Measurements from ENCODE around the gene H1-8.

The H1-8 gene

DNA sequence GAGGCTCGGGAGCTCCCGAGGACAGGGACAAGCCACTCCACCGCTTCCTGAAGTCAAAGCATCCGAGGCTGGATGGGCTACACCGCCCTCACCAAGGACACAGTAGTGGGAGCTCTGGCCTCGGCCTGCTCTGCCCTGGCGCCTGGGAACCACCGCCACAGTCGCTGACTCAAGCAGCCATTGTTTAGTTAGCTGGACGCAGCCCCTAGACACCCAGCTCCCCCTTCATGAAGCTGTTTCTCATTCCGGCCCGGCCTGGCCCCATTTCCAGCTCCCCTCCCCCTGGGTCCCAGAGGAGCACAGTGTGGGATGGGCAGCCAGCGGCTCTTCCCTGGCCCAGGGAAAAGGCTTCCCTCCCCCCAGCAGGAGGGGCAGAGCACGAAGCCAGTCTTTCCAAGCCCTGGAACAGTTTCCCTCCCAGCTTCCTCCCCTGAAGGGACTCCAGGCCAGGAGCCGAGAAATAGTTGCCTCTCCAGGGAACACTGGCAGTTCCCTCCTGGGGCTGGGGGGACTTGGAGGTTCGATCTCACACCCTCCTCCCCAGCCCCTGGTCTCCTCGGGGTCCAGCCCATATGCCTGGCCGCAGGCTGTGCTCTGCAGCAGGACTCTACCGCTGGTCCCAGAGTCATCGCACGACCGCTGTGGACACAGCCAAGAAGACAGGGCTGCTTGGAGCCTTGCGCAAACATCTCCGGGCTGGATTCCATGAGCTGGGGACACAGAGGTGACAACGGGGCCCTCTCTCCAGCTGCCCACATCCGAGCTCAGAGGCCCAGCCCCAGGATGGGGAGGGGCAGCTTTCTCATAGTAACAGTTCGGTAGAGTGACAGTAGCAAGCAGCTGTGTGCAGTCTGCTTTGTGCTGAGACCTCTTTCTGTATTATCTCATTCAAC is 53.5 kb downstream of the H1-8 start:
- DNase-seq, result no peak

- no peak for DNase-seq
Measured at GRCh38 chr3:129597087-129597999, 54.4 kb downstream of the H1-8 start.

- DNase-seq, result no peak
Measured at GRCh38 chr3:129598000-129598381, 55.0 kb downstream of the H1-8 start.

DNA sequence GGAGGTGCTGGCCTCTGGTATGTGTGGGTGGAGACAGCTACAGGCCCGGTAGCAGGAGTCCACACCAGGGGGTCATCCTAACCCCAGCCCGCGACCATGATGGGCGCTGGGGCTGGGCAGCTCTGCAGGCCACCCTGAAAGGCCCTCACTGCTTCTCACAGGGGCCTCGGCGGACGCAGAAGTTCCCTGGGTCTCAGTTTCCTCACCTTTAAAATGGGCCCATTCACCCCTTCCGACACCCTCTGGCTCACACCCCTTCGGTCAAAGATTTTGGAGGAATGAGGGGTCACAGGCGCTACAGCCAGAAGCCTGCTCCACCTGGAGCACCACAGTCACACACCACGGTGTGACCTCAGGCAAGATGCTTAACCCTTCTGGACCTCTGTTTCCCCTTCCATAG is 55.5 kb downstream of the H1-8 start:
- no peak for DNase-seq

- DNase-seq, result no peak
Measured at GRCh38 chr3:129599073-129599472, 56.1 kb downstream of the H1-8 start.

- no peak for DNase-seq
Measured at GRCh38 chr3:129599607-129600006, 56.6 kb downstream of the H1-8 start.

GRCh38 chr3:129600348-129600747 is 57.4 kb downstream of the H1-8 start:
- DNase-seq, result no peak

Measured in CD4-positive, alpha-beta T cell treated with Interleukin-21 for 1 hour (primary cell).